K562 (cell line): Measurements from ENCODE around the gene PLCB1. TPM values are rescaled to one million over a fixed set of nuclear protein-coding genes. Genes with fewer than 3 reads are reported as not detected.

Experiments
- ATAC-seq: fragments of 200-7000 bp; cut with Tn5 transposase; 3 replicates; pipeline ENCODE4 v1.9.1; 2020; ENCODE audit warnings: moderate library complexity
- BruUV-seq: library from RNA; stranded (reverse); fragments of 400-500 nt; replicated peaks from 2 replicates; lab custom pipeline; 2021; lab: Mats Ljungman, UMichigan
- CTCF ChIA-PET: fragments of 300-600 bp; formaldehyde crosslinking; extraction: SDS; loops from one replicate; lab custom pipeline; 2021; ENCODE audit warnings: low intra/inter-chr PET ratio; lab: Yijun Ruan, JAX
- POLR2A ChIA-PET: fragments of 300-600, 350-650 bp; sonication (Branson Sonifier 250); formaldehyde crosslinking; extraction: SDS; loops from one replicate; lab custom pipeline; 2021; ENCODE audit warnings: antibody characterized with exemption, inconsistent platforms; lab: Yijun Ruan, JAX
- DNase-seq, 4 experiments: peaks; one replicate each; pipeline versions ENCODE4 v3.0.0 to v3.0.0-alpha.2; 2011 to 2018; ENCODE audit warnings: low spot score in 3 of 4, mixed read lengths in 3 of 4; ENCODE audit errors: extremely low read depth in 1 of 4
- FAIRE-seq: peaks from 2 replicates; lab custom pipeline; 2011; peaks lifted over from hg19 to GRCh38; lab: Jason Lieb, UNC
- H2AFZ ChIP-seq: 2 replicates; pipeline ENCODE4 v1.6.0; 2011; ENCODE audit warnings: low read depth, low read length, control low read depth, inconsistent platforms
- H3K27ac ChIP-seq: fragments of 200-600 bp; 3 replicates; pipeline ENCODE4 v1.8.0; 2011; ENCODE audit warnings: low read depth, mild to moderate bottlenecking, control low read depth, inconsistent platforms, low read length, moderate library complexity, mixed read lengths; ENCODE audit errors: extremely low read depth
- H3K27me3 ChIP-seq, 2 experiments: fragments of 300-600 bp in 1 of 2; 2 replicates in 1 of 2; 3 replicates in 1 of 2; pipeline versions ENCODE4 v1.6.0 to v1.8.0; 2011; ENCODE audit warnings: inconsistent platforms in 2 of 2, low read length in 2 of 2, mild to moderate bottlenecking in 1 of 2, mixed read lengths in 1 of 2, moderate library complexity in 1 of 2; ENCODE audit not compliant: control insufficient read depth in 2 of 2, insufficient read depth in 2 of 2
- H3K36me3 ChIP-seq: fragments of 300-600 bp; 3 replicates; pipeline ENCODE4 v1.8.0; 2011; ENCODE audit warnings: mild to moderate bottlenecking, low read length, inconsistent platforms; ENCODE audit not compliant: control insufficient read depth, insufficient read depth
- H3K4me1 ChIP-seq, 2 experiments: fragments of 200-600 bp in 1 of 2; replicated peaks in 1 of 2; 2 replicates in 1 of 2; 3 replicates in 1 of 2; pipeline versions ENCODE4 v1.5.1 to v1.8.0; 2011; ENCODE audit warnings: inconsistent platforms in 2 of 2, low read length in 2 of 2, mild to moderate bottlenecking in 1 of 2, mixed read lengths in 1 of 2, moderate library complexity in 1 of 2; ENCODE audit not compliant: control insufficient read depth in 2 of 2, insufficient read depth in 2 of 2
- H3K4me2 ChIP-seq: 2 replicates; pipeline ENCODE4 v1.6.1; 2011; ENCODE audit warnings: low read length, control low read depth, inconsistent platforms, mixed read lengths; ENCODE audit not compliant: insufficient read depth
- H3K4me3 ChIP-seq: fragments of 200-600 bp; sonication (generic), shearing (Covaris generic); 2 replicates; pipeline ENCODE4 v1.5.1; 2016; ENCODE audit warnings: control low read depth, inconsistent platforms
- H3K79me2 ChIP-seq: fragments of 200-600 bp; 3 replicates; pipeline ENCODE4 v1.8.0; 2011; ENCODE audit warnings: low read length, inconsistent platforms; ENCODE audit not compliant: control insufficient read depth, insufficient read depth
- H3K9ac ChIP-seq, 2 experiments: 2 replicates each; pipeline versions ENCODE4 v1.6.0 to v1.6.1; 2011; ENCODE audit warnings: low read depth in 2 of 2, low read length in 2 of 2, control low read depth in 1 of 2, inconsistent platforms in 1 of 2, mild to moderate bottlenecking in 1 of 2, mixed read lengths in 1 of 2; ENCODE audit not compliant: insufficient read depth in 1 of 2
- H3K9me1 ChIP-seq: one replicate; pipeline ENCODE4 v1.6.0; 2011; ENCODE audit warnings: inconsistent platforms, mild to moderate bottlenecking, low read length, moderate library complexity; ENCODE audit not compliant: control insufficient read depth, insufficient read depth
- H3K9me3 ChIP-seq: replicated peaks from 2 replicates; pipeline ENCODE4 v1.5.1; 2011; ENCODE audit warnings: low read depth, low read length, inconsistent platforms; ENCODE audit not compliant: control insufficient read depth, insufficient read depth
- H4K20me1 ChIP-seq: replicated peaks from 2 replicates; pipeline ENCODE4 v1.6.1; 2011; ENCODE audit warnings: low read length, inconsistent platforms, mixed read lengths; ENCODE audit not compliant: control insufficient read depth, insufficient read depth
- CBFA2T3 ChIP-seq: fragments of 450-650 bp; IDR thresholded peaks from 2 replicates; pipeline ENCODE4 v1.6.1; 2017
- E2F8 ChIP-seq: fragments of 450-650 bp; IDR thresholded peaks from 2 replicates; pipeline ENCODE4 v1.7.1; 2018; ENCODE audit warnings: mild to moderate bottlenecking, low read depth; ENCODE audit not compliant: partially characterized antibody
- ETV6 ChIP-seq, 3 experiments: fragments of 150-350 bp in 1 of 3; sonication (generic) in 1 of 3; formaldehyde crosslinking in 1 of 3; IDR thresholded peaks; 2 replicates each; pipeline versions ENCODE4 v1.6.1 to v1.8.0; 2014 to 2022; ENCODE audit warnings: borderline replicate concordance in 2 of 3, low read depth in 2 of 3, antibody characterized with exemption in 1 of 3, low read length in 1 of 3, mild to moderate bottlenecking in 1 of 3, missing genetic modification reagents in 1 of 3
- RFX1 ChIP-seq: fragments of 450-650 bp; IDR thresholded peaks from 2 replicates; pipeline ENCODE4 v1.6.1; 2016; ENCODE audit warnings: mild to moderate bottlenecking, moderate library complexity
- THRA ChIP-seq: fragments of 450-650 bp; IDR thresholded peaks from 2 replicates; pipeline ENCODE4 v1.6.1; 2017; ENCODE audit warnings: mild to moderate bottlenecking, moderate library complexity
- ZFP30 ChIP-seq: fragments of 250-450 bp; sonication (Bioruptor Pico); IDR thresholded peaks from 2 replicates; pipeline ENCODE4 v1.8.0; 2022; ENCODE audit warnings: moderate library complexity, mild to moderate bottlenecking, inconsistent platforms, borderline replicate concordance
- ZNF445 ChIP-seq: fragments of 250-450 bp; sonication (Bioruptor Pico); IDR thresholded peaks from 2 replicates; pipeline ENCODE4 v1.4.0; 2020; ENCODE audit warnings: low read depth, mild to moderate bottlenecking, moderate library complexity
- ZNF589 ChIP-seq: fragments of 200-800 bp; sonication (Bioruptor generic); IDR thresholded peaks from 2 replicates; pipeline ENCODE4 v1.6.1; 2016; ENCODE audit warnings: low read depth, missing genetic modification characterization, missing compliant biosample characterization
- WGBS: fragments of 100-300 bp; shearing (Covaris generic); methylation state at CpG from one replicate; pipeline ENCODE4 v1.1.6; 2016; ENCODE audit warnings: low coverage, mixed read lengths; ENCODE audit not compliant: insufficient coverage; ENCODE audit errors: missing lambda C conversion rate; 5-methylcytosine and 5-hydroxymethylcytosine counted together
- in situ Hi-C: fragments of 300-500 bp; cut with MboI; formaldehyde crosslinking; loops from 4 replicates; pipeline ENCODE4 v1.15.0; 2018; ENCODE audit warnings: inconsistent platforms, mixed read lengths
- intact Hi-C: fragments of 100-400 bp; cut with micrococcal nuclease; formaldehyde crosslinking; loops from 2 replicates; pipeline ENCODE4 v1.14.2; 2022
- polyA plus RNA-seq, 8 experiments: library from polyadenylated mRNA; depleted of rRNA in 4 of 8; stranded (reverse) in 5 of 8; unstranded in 3 of 8; fragments of >200 nt; fragmentation: Nextera tagmentation in 2 of 8; fragmentation: Illumina TruSeq in 1 of 8; extraction: Ambion mirVana in 2 of 8; extraction: Trizol in 1 of 8; gene quantifications; 2 replicates each; pipeline versions ENCODE4 v1.2.1 to v1.2.3, GENCODE V29; 2011 to 2014; ENCODE audit warnings: inconsistent platforms in 1 of 8, missing spikeins in 1 of 8
- total RNA-seq, 7 experiments: library from RNA; depleted of rRNA in 6 of 7; stranded (reverse); fragments of >200 nt in 6 of 7; fragmentation: Illumina TruSeq in 2 of 7; extraction: Trizol in 2 of 7; gene quantifications; 2 replicates each; pipeline versions ENCODE4 v1.2.1 to v1.2.3, GENCODE V29; 2011 to 2021; ENCODE audit warnings: low replicate concordance in 1 of 7
- TF ChIP-seq, protein P1 (sequence below): fragments of 250-450 bp; sonication (Bioruptor Pico); IDR thresholded peaks from 2 replicates; pipeline ENCODE4 v1.8.0; 2021; ENCODE audit warnings: mild to moderate bottlenecking, moderate library complexity

The PLCB1 gene
- total and polyA plus RNA-seq, 9 of the 15 experiments (the other 6 are each of a cell fraction or from before 2014, with no cell fraction given): 0.34 to 3.1 (median 1.3) TPM

DNA sequence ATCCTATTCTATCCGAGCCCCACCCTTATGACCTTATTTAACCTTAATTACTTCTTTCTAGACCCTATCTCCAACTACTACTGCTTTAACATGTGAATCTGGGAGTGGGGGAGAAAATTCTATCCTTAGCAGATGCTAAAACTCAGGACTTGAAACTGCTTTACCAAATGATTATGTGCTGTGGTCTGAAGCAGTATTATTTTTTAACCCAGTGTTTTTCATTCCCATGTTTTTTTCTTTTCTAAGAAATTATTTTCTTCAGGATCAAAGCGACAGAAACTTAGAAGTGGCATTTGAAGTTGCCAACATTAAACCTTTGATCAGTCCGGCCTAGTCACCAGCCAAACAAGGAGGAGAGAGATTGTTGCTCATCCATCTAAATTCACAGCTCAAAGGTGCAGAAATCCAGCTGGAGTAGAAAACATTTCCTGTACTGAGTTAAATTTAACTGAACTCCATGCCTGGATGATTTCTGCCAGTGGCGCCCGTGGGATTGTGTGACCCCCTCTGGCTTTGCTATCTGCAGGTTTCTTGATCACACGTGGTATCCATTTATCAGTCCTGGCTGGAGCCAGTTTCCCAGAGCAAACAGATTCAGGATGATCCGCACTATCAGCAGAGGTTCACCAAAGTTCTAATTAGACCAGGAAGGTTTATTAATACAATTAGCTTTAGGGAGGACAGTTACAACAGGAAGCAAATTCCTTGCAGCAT, 300.5 kb downstream of the PLCB1 start:
- no peak overlapping the region for H3K4me2 ChIP-seq
- no peaks in the 10 kb centered on the region for H3K4me1 ChIP-seq
- no peak overlapping the region for H2AFZ ChIP-seq
- H3K27ac ChIP-seq: no peak overlapping the region
- in situ Hi-C loops (no loop called here), intact Hi-C loops (no loop called here)
- no peaks in the 10 kb centered on the region for H3K36me3 ChIP-seq
- ATAC-seq (no peak), DNase-seq (no peak), FAIRE-seq (no peak)
- H3K9ac ChIP-seq: no peak overlapping the region
- no peak for TF ChIP-seq ETV6 (IDR thresholded peaks at IDR 0.05; ENCODE audit: borderline replicate concordance in 1 of 2, low read depth in 2 of 2, low read length in 1 of 2)
- no peak for TF ChIP-seq ETV6 (CRISPR knock-in tag; IDR thresholded peaks at IDR 0.05; ENCODE audit: borderline replicate concordance)
- H3K27me3 ChIP-seq: no peaks in the 10 kb centered on the region
- 2% methylated on average over 7 of the region's 7 CpGs for WGBS
- no peak overlapping the region for H3K4me3 ChIP-seq
- CTCF ChIA-PET: no interaction called here
- H3K9me1 ChIP-seq: no peaks in the 10 kb centered on the region
- no peaks in the 10 kb centered on the region for H4K20me1 ChIP-seq
- POLR2A ChIA-PET: no interaction called here
- H3K79me2 ChIP-seq: no peaks in the 10 kb centered on the region
- BruUV-seq: no TSS peak
- H3K9me3 ChIP-seq: no peaks in the 10 kb centered on the region

GRCh38 chr20:8433291-8433690, 301.2 kb downstream of the PLCB1 start:
- Histone ChIP-seq H3K4me1 (no peaks in the 10 kb centered on the region), H3K79me2 (no peaks in the 10 kb centered on the region), H3K9me1 (no peaks in the 10 kb centered on the region), H4K20me1 (no peaks in the 10 kb centered on the region), H3K27me3 (no peaks in the 10 kb centered on the region), H3K4me2 (no peak overlapping the region), H3K27ac (no peak overlapping the region), H3K36me3 (no peaks in the 10 kb centered on the region), H3K9me3 (no peaks in the 10 kb centered on the region), H2AFZ (no peak overlapping the region), H3K4me3 (no peak overlapping the region), H3K9ac (no peak overlapping the region)
- ATAC-seq (no peak), FAIRE-seq (no peak), DNase-seq (no peak)
- intact Hi-C loops: no loop called here
- CTCF ChIA-PET: no interaction called here
- POLR2A ChIA-PET: no interaction called here
- 0% methylated on average over 3 of the region's 3 CpGs for WGBS
- no TSS peak for BruUV-seq
- in situ Hi-C loops: no loop called here
- no peak for TF ChIP-seq ZNF445 (CRISPR knock-in tag)
- no peak for TF ChIP-seq CBFA2T3
- TF ChIP-seq THRA: no peak
- no peak for TF ChIP-seq RFX1
- no peak for TF ChIP-seq ZFP30 (CRISPR knock-in tag)
- TF ChIP-seq E2F8: no peak
- TF ChIP-seq ZNF589 (CRISPR knock-in tag): no peak
- TF ChIP-seq, protein P1, sequence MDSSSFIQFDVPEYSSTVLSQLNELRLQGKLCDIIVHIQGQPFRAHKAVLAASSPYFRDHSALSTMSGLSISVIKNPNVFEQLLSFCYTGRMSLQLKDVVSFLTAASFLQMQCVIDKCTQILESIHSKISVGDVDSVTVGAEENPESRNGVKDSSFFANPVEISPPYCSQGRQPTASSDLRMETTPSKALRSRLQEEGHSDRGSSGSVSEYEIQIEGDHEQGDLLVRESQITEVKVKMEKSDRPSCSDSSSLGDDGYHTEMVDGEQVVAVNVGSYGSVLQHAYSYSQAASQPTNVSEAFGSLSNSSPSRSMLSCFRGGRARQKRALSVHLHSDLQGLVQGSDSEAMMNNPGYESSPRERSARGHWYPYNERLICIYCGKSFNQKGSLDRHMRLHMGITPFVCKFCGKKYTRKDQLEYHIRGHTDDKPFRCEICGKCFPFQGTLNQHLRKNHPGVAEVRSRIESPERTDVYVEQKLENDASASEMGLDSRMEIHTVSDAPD: no peak
